HG03571 (cell line): ENCODE results near the gene NTPCR.

ENCODE experiments used
- ATAC-seq: cut with Tn5 transposase; IDR thresholded peaks from one replicate; pipeline ENCODE4 v1.9.1; 2021; ENCODE audit not compliant: unreplicated experiment

NTPCR gene

GRCh38 chr1:233005156-233005555 lies 54.7 kb downstream of the NTPCR start:
- no peak for ATAC-seq

DNA sequence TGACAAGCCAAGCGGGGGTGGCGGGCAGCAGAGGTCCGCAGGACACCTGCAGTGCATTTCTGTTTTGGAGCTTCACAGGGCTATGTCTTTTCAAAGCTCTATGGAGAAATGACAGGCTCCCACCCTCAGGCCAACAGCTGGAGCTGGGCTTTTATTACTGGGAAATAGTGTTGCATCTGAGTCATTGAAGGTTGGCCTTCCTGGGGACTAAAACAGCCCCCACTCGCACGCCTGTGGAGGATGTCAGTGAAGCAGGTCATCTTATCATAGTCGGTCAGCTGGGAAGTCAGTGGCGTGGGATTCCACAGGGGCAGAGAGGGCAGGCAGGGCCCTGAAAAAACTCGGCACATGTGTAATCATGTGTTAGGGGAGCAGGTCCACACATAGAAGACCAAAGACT lies 55.3 kb downstream of the NTPCR start:
- no peak for ATAC-seq

DNA sequence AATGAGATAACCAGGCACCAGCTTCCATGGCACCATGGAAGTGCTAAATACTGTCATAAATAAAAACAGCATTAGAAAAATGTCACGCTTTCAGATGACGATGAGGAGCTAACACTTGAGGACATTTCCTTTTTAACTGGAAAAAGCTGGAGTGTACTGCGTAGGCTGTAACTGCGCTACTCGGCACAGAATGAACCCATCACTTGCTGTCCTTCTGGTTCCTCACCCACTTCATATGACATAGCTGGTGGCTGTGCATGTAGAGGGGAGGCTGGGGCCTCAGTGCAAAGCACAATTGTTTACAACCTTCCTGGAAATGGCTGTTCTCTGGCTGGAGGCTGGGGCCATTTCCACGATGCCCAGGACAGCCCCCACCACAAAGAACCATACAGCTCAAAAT lies 55.7 kb downstream of the NTPCR start:
- ATAC-seq = no peak

DNA sequence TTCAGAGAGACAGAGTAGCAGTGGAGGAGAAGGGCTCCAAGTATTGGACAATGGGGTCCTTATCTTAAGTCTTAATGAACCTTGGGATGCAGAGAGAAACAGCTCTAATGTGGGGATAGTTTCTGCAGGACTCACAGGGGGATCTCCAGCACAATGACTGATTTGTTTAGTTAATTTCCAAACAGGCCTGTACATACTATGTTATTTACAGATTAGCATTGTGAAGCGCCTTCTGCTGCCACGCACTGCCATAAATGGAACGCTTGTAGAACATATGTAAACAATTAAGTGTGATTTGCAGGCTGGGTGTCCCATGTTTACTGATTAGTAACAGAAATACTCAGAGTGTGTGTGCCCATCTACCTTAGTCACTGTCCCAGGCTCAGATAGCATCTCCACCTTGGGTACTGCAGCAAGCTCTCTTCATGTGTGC lies 56.1 kb downstream of the NTPCR start:
- no peak for ATAC-seq

DNA sequence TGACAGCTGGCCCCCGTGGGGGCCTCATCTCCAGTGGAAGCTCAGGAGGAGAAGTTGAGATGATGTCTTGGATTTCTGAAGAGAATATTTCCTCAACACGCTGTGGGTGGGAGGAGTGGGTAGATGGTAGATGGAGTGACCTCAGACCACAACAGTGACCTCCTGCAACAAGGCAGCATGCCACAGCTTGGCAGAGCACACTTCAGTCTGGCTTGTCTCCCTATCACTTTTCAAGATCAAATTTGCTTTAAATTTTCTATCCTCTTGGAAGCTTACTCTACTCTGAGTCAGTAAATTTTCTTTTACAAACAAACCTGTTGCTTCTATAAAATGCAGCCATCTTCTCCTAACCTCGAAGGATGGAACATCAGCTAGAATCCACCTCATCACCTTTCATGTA lies 59.7 kb downstream of the NTPCR start:
- no peak for ATAC-seq

GRCh38 chr1:233012021-233012420 lies 61.6 kb downstream of the NTPCR start:
- ATAC-seq = no peak

DNA sequence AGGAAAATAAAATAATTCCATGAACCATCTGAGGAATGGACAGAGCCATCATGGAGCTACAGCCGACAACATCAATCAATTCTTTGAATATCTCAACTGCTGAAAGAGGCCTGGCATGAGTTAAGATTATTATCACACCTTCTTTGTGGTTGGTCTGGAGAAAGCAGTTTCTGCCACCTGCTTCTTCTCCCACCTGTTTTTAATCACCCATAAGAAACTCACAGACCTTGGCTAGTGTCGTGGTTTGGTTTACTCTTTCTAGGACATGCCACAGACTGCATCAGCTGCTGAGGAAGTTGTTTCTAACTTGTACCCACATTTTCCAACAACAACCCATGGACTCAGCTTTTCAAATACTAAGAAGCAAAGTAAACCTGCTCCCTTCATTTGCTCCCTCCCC lies 65.6 kb downstream of the NTPCR start:
- no peak for ATAC-seq

- no peak for ATAC-seq
Observed at GRCh38 chr1:233016798-233017197, 66.4 kb downstream of the NTPCR start.

- no peak for ATAC-seq
Observed at GRCh38 chr1:233019083-233019482, 68.7 kb downstream of the NTPCR start.

DNA sequence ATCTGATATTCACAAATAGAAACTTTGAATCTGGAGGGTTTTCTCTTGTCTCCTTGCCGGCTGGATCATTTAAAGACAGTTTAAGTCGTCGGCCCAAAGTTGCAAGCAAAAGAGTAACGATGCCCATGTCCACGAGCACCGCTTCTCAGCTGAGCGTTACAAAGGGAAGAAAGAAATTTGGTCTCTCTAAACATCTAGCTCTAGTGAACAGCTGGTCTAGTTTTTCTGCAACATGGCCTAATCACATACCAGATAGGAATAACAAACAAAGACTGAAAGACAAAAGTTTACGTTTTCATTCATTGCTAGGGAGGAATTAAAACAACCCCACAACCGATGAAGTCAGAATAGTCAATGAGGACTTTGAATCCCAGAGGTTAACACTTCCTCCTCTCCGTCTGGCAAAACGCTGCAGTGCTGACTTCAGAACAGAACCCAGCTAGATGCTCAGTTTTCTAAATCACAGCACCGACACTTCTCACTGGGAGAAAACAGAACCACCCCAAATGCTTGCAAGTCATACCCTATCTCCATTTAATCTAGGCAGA lies 69.4 kb downstream of the NTPCR start:
- no peak for ATAC-seq

GRCh38 chr1:233020426-233020825 lies 70.0 kb downstream of the NTPCR start:
- no peak for ATAC-seq

DNA sequence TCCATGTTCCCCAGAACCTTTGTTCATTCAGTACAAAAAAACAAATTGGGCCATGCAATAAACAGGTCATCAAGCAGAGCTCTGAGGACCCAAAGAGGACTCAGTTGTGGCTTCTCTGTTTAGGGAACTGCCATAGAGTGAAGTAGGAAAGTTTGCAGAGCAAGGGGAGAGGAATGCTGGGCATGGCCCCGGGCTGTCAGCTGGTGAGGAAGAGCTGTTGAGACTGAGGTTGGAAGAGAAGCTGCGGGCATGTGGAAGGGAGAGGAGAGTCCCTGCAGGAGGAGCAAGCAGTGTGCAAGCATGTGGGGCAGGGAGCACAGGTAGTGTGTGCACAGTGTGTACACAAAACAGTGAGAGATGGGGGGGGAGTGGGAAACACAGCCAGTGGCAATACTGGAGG lies 71.8 kb downstream of the NTPCR start:
- ATAC-seq = no peak

DNA sequence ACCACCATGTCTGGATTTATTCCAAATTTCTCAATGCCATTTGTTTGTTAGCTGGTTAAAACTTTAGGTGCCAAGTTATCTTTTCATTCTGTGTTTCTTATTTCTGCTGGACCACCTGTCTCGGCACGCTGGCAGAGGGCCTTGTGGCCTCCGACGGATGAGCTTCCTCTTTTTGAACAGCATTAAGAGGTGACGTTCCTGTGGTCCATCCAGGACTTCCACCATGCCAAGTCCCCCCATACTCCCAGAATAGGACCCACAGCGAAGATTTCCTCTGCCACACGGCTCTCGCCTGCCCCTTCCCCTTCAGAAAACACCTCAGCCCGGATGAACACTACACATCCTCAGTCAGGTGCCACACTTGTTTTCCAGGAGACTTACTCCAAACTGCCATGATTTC lies 73.8 kb downstream of the NTPCR start:
- ATAC-seq = no peak

DNA sequence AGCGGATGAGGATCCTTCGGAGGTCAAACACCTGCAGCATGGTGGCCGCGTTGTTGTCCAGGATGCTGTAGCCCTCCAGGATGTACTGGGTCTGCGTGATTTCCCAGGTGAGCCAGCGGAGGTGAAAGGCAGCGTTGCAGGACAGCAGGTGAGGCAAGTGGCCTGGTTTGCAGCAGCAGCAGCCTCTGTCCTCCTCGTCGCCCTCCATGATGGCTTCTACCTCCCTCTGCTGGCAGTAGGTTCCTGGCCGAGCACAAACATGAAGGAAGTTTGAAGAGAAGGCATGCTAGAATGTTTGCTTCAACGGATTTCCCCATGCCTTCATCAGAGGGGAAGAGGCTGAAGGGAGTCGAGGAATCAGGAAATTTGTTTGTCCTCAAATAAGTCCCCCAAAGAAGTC lies 74.7 kb downstream of the NTPCR start:
- ATAC-seq = no peak

DNA sequence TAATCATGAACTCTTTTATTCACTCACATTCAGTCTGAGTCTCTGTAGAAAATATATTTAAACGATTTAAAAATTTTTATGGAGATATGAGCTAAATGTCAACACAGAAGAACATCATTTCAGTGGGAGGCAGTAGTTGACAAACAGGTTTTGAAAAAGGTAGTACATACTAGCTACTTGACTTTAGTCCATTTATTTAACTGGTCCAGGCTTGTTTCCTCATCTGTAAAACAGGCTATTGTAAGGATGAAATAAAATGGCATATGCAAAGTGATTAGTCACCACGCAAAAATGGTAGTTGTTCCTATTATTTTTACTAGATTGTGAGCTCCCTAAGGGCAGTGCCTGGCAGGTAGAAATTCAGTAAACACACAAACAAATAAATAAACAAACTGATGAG lies 75.2 kb downstream of the NTPCR start:
- no peak for ATAC-seq

- no peak for ATAC-seq
Observed at GRCh38 chr1:233027046-233027445, 76.6 kb downstream of the NTPCR start.

GRCh38 chr1:233031521-233031920 lies 81.1 kb downstream of the NTPCR start:
- no peak for ATAC-seq

DNA sequence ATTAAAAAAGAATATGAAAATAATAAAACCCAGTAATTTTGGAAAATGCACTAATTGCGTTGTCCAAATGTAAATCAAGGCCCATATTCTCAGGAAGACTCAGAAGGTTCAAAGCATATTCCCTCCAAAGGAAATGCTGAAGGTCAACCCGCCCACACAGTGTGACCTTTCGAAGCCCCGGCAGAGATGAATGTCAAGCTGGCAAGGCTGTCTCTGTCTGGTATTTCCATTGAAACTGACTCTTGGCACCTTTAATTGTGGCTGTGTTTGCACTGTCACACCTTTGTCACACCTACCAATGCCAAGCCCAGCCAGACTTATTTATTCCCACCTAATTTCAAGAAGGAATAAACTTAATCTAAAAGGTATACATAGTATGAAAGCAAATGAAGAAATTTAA lies 82.5 kb downstream of the NTPCR start:
- no peak for ATAC-seq

DNA sequence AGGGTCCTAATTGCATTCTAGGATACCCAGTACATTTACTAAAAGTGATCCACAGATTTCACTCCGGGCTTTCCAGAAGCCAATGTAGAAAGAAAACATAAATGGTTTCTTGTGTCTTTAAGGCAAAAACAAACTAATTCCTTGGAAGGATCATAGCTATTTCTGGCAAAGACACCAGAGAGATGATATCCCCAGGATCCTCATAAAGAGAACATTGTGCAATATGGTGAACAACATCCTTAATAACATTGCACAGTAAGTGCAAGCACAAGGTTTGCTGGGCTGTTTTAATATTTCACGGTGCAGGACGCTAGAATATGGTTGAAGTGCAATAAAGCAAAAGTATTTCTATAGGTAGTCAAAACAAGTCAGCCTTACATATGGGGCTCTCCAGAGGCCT lies 83.0 kb downstream of the NTPCR start:
- no peak for ATAC-seq
